ENCODE data around the gene ZNF526.

DNA sequence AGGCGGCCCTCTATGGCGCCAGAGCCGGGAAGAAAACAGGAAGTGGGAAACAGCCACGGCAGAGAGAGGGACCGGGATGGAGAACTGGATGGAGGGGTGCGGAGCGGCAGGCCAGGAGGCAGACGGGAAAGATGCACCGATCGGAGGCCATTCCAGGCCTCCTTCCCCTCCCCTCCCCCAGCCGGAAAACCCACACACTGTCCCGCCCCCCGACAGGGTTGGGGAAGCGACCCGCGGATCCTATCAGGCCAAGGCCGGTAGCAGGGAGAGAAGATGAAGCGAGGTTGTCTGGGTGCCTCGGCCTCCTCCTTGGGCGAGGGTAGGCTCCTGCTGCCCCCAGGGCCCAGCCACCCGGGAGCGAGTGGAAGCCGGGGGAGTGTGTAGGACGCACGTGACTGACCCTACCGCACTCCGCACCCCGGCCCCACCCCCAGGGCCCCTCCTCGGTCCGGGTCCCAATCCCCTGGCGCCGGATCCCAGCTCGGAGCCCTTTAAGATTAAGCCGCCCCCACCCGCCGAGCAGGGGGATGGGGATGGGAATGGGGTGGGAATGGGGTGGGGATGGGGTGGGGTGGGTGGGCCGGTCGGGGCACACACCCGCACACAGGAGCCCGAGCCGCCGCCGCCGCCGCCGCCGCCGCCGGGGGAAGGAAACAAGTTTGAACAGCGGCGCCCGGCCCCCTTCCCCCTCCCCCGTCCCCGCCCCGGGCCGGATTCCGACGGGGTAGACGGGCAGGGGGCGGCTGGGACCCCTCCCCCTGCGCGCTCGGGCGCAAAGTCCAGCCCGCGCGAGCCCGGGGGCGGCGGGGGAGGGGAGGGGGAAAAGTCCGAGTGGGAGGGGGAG, 33.4 kb downstream of the ZNF526 start:
- TF ChIP-seq, protein P1, sequence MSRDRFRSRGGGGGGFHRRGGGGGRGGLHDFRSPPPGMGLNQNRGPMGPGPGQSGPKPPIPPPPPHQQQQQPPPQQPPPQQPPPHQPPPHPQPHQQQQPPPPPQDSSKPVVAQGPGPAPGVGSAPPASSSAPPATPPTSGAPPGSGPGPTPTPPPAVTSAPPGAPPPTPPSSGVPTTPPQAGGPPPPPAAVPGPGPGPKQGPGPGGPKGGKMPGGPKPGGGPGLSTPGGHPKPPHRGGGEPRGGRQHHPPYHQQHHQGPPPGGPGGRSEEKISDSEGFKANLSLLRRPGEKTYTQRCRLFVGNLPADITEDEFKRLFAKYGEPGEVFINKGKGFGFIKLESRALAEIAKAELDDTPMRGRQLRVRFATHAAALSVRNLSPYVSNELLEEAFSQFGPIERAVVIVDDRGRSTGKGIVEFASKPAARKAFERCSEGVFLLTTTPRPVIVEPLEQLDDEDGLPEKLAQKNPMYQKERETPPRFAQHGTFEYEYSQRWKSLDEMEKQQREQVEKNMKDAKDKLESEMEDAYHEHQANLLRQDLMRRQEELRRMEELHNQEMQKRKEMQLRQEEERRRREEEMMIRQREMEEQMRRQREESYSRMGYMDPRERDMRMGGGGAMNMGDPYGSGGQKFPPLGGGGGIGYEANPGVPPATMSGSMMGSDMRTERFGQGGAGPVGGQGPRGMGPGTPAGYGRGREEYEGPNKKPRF (IDR thresholded peaks at IDR 0.05; ENCODE audit: low read depth, low read length) = no peak
- TF ChIP-seq KDM2B (CRISPR knock-in tag; IDR thresholded peaks at IDR 0.05) (no peak), MBD2 (IDR thresholded peaks at IDR 0.05; ENCODE audit: borderline replicate concordance, low read depth) (no peak), JUND (IDR thresholded peaks at IDR 0.05; ENCODE audit: borderline replicate concordance, low read depth, low read length) (no peak), JUND (tag; IDR thresholded peaks at IDR 0.05; ENCODE audit: borderline replicate concordance, low read depth, low read length) (no peak), SETDB1 (IDR thresholded peaks at IDR 0.05; ENCODE audit: low read length) (no peak), ZNF551 (CRISPR knock-in tag; IDR thresholded peaks at IDR 0.05) (no peak)
- TF ChIP-seq, protein P2, sequence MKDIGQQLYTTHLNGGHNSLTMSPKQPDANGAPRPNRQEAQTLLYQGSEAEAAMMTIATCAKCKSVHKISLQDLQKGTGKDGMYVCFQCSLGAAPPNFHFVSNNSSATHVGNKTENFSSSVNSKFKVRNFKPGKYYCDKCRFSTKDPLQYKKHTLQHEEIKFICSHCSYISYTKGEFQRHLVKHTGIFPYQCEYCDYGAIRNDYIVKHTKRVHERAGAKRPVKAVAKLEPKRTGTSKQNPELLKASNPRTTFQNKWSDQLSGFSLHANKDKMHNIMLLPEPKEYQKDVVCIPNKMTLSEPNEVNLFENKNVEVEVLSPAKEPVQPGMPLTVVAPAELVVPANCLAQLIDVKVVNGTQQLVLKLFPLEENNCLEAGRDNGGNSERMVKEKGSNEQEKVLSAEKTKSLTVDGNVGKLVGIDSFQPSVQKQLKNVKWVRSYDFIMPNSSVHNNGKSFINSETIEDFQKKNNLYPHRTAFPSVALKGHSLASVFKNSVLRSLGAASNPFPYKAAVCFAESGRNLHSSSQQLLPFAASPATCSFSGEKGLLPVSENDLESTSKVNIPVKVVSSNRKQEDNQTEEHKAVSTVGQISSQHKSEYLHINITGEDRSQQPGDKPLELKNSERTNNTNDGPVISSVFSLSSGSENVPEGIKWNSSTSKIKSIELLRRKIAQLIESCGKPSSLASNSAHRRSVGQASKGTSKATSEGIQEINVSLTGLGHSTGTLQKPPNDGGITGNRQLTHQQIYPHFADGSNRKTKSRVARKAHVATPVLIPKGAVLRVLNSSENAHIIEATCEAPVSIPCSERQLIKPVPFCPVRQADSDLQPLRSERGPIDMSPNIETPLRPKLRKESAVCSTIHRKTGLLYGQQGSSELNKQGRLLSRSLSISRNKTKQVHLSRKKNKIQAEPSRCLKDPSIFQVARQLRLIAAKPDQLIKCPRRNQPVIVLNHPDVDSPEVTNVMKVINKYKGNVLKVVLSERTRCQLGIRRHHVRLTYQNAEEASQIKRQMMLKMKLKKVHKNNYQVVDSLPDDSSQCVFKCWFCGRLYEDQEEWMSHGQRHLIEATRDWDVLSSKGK (CRISPR knock-in tag; IDR thresholded peaks at IDR 0.05) = no peak
- TF ChIP-seq, protein P3, sequence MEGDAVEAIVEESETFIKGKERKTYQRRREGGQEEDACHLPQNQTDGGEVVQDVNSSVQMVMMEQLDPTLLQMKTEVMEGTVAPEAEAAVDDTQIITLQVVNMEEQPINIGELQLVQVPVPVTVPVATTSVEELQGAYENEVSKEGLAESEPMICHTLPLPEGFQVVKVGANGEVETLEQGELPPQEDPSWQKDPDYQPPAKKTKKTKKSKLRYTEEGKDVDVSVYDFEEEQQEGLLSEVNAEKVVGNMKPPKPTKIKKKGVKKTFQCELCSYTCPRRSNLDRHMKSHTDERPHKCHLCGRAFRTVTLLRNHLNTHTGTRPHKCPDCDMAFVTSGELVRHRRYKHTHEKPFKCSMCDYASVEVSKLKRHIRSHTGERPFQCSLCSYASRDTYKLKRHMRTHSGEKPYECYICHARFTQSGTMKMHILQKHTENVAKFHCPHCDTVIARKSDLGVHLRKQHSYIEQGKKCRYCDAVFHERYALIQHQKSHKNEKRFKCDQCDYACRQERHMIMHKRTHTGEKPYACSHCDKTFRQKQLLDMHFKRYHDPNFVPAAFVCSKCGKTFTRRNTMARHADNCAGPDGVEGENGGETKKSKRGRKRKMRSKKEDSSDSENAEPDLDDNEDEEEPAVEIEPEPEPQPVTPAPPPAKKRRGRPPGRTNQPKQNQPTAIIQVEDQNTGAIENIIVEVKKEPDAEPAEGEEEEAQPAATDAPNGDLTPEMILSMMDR (IDR thresholded peaks at IDR 0.05 in 2 of 3, conservative IDR thresholded peaks at IDR 0.05 in 1 of 3; ENCODE audit: insufficient read depth in 2 of 3, low read depth in 1 of 3, low read length in 3 of 3) = no peak

All from K562 (cell line).